Smooth muscle cell (in vitro differentiated cells): ENCODE measurements around the gene RNF223. TPM values are rescaled to one million over a fixed set of nuclear protein-coding genes. Genes with fewer than 3 reads are reported as not detected.

ENCODE experiments used
- DNase-seq: peaks from one replicate; lab custom pipeline; 2025; ENCODE audit not compliant: unreplicated experiment; lab: John Stamatoyannopoulos, UW
- H2AFZ ChIP-seq: fragments of 200-600 bp; sonication (generic); 2 replicates; pipeline ENCODE4 v1.6.0; 2016; ENCODE audit warnings: antibody characterized with exemption, low read depth, mild to moderate bottlenecking
- H3F3A ChIP-seq: fragments of 200-600 bp; sonication (generic); 2 replicates; pipeline ENCODE4 v1.6.0; 2017; ENCODE audit warnings: antibody characterized with exemption, low read depth
- H3K27ac ChIP-seq: fragments of 200-600 bp; sonication (generic); 2 replicates; pipeline ENCODE4 v1.5.1; 2016; ENCODE audit warnings: low read depth, mild to moderate bottlenecking
- H3K27me3 ChIP-seq: fragments of 200-600 bp; sonication (generic); 2 replicates; pipeline ENCODE4 v1.6.1; 2016; ENCODE audit warnings: low read depth, mild to moderate bottlenecking
- H3K36me3 ChIP-seq: fragments of 200-600 bp; sonication (generic); 2 replicates; pipeline ENCODE4 v1.5.1; 2016; ENCODE audit warnings: low read depth
- H3K4me1 ChIP-seq: fragments of 200-600 bp; sonication (generic); 2 replicates; pipeline ENCODE4 v1.5.1; 2016; ENCODE audit warnings: low read depth
- H3K4me2 ChIP-seq: fragments of 200-600 bp; sonication (generic); 2 replicates; pipeline ENCODE4 v1.6.0; 2016; ENCODE audit warnings: mild to moderate bottlenecking
- H3K4me3 ChIP-seq: fragments of 200-600 bp; sonication (generic); 2 replicates; pipeline ENCODE4 v1.5.1; 2016; ENCODE audit warnings: mild to moderate bottlenecking
- H3K79me2 ChIP-seq: fragments of 200-600 bp; sonication (generic); 2 replicates; pipeline ENCODE4 v1.6.0; 2016; ENCODE audit warnings: low read depth, mild to moderate bottlenecking
- H3K9ac ChIP-seq: fragments of 200-600 bp; sonication (generic); 2 replicates; pipeline ENCODE4 v1.6.0; 2016; ENCODE audit warnings: low read depth
- H3K9me3 ChIP-seq: fragments of 200-600 bp; sonication (generic); replicated peaks from 2 replicates; pipeline ENCODE4 v1.5.1; 2016; ENCODE audit warnings: low read depth
- H4K20me1 ChIP-seq: fragments of 200-600 bp; sonication (generic); 2 replicates; pipeline ENCODE4 v1.6.0; 2016; ENCODE audit warnings: low read depth
- CTCF ChIP-seq: fragments of 200-600 bp; sonication (generic); IDR thresholded peaks from 2 replicates; pipeline ENCODE4 v1.5.1; 2017; ENCODE audit warnings: borderline replicate concordance, mild to moderate bottlenecking, antibody characterized with exemption; ENCODE audit not compliant: insufficient read depth, poor library complexity, severe bottlenecking
- WGBS: methylation state at CpG from one replicate; pipeline ENCODE4 v1.1.7; 2016; ENCODE audit warnings: low lambda C conversion rate; 5-methylcytosine and 5-hydroxymethylcytosine counted together
- polyA plus RNA-seq: library from polyadenylated mRNA; unstranded; fragments of >200 nt; fragmentation: Nextera tagmentation; extraction: Ambion mirVana; gene quantifications from 2 replicates; pipeline ENCODE4 v1.2.1, GENCODE V29; 2016
- total RNA-seq: library from RNA; depleted of rRNA; stranded (reverse); fragments of >200 nt; gene quantifications from 2 replicates; pipeline ENCODE4 v1.2.3, GENCODE V29; 2014

Gene RNF223
- total and polyA plus RNA-seq, 2 experiments from 2014 or later: 1.6 to 4.3 TPM

- H3K36me3 ChIP-seq: no peaks in the 10 kb centered on the region
- DNase-seq: no peak
- no peak for TF ChIP-seq CTCF
- H2AFZ ChIP-seq: no peak overlapping the region
- no peak overlapping the region for H3K9ac ChIP-seq
- peaks cover 62% of the 10 kb centered on the region for H4K20me1 ChIP-seq
- H3K9me3 ChIP-seq: no peaks in the 10 kb centered on the region
- no peaks in the 10 kb centered on the region for H3F3A ChIP-seq
- H3K4me3 ChIP-seq: no peak overlapping the region
- no peak overlapping the region for H3K27ac ChIP-seq
- peaks cover 15% of the 10 kb centered on the region for H3K4me1 ChIP-seq
- H3K4me2 ChIP-seq: no peak overlapping the region
- 94% methylated on average over 17 of the region's 17 CpGs for WGBS
- no peaks in the 10 kb centered on the region for H3K79me2 ChIP-seq
- H3K27me3 ChIP-seq: no peaks in the 10 kb centered on the region
Measured at GRCh38 chr1:1027791-1028190, 46.3 kb downstream of the RNF223 start.

- peaks cover 10% of the 10 kb centered on the region for H3K4me1 ChIP-seq
- H3K36me3 ChIP-seq: no peaks in the 10 kb centered on the region
- H4K20me1 ChIP-seq: peaks cover 55% of the 10 kb centered on the region
- H3F3A ChIP-seq: no peaks in the 10 kb centered on the region
- no peaks in the 10 kb centered on the region for H3K79me2 ChIP-seq
- TF ChIP-seq CTCF: no peak
- no peak for DNase-seq
- H2AFZ ChIP-seq: no peak overlapping the region
- H3K9ac ChIP-seq: no peak overlapping the region
- H3K27ac ChIP-seq: no peak overlapping the region
- H3K4me2 ChIP-seq: no peak overlapping the region
- no peak overlapping the region for H3K4me3 ChIP-seq
- H3K27me3 ChIP-seq: no peaks in the 10 kb centered on the region
- no peaks in the 10 kb centered on the region for H3K9me3 ChIP-seq
- WGBS: 89% methylated on average over 19 of the region's 21 CpGs
Measured at GRCh38 chr1:1026599-1027413, 47.3 kb downstream of the RNF223 start.

- 83% methylated on average over 9 of the region's 10 CpGs for WGBS
- Histone ChIP-seq H3K27ac (no peak overlapping the region), H3K4me3 (no peak overlapping the region), H4K20me1 (peaks cover 46% of the 10 kb centered on the region), H3K36me3 (no peaks in the 10 kb centered on the region), H2AFZ (no peak overlapping the region), H3K9ac (no peak overlapping the region), H3K9me3 (no peaks in the 10 kb centered on the region), H3K4me1 (peaks cover 21% of the 10 kb centered on the region), H3K4me2 (no peak overlapping the region), H3K79me2 (no peaks in the 10 kb centered on the region), H3F3A (no peaks in the 10 kb centered on the region), H3K27me3 (no peaks in the 10 kb centered on the region)
- DNase-seq: no peak
- no peak for TF ChIP-seq CTCF
Measured at GRCh38 chr1:1025730-1026129, 48.4 kb downstream of the RNF223 start.
